GM21723 (cell line): ENCODE data around the gene DENND2C.

Source experiments
- ATAC-seq: cut with Tn5 transposase; IDR thresholded peaks from one replicate; pipeline ENCODE4 v1.9.1; 2021; ENCODE audit warnings: mild to moderate bottlenecking, moderate library complexity; ENCODE audit not compliant: unreplicated experiment

The DENND2C gene

GRCh38 chr1:114669562-114670082 is at the start of gene DENND2C:
Gene DENND2C (minus strand): TSS chr1:114670049. CDS start chr1:114625984, 44,065 bp downstream.
- peak; percentile 67 for ATAC-seq

- ATAC-seq: no peak
These were observed 49.6 kb upstream of the DENND2C start for GRCh38 chr1:114719424-114719787.

DNA sequence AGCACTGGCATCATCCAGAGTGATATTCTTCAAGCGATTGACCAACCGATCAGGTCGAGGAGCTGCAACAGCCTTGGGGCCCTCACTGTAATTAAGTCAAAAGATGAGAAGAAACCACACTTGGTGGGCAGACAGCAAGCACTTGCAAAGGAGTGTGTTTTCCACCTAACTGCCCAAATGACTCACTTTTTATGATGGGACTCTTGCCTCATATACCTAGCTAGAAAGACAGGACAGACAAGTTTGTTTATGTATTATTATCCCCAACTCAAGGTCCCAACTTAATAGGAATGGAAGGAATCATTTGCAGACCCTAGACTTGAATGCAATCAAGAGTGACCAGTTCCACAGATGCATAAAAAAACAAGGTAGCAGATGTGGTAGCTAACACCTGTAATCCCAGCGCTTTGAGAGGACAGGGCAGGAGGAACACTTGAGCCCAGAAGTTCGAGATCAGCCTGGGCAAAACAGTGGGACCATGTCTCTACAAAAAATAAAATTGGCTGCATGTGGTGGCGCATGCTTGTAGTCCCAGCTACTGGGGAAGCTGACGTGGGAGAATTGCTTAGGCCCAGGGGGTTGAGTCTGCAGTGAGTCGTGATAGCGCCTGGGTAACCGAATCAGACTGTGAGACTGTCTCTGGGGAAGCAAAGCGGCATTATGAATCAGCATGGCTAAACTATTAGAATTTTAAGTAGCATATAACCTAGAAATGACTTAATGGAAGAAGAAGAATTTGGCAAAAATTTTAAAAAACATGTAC is 49.0 kb upstream of the DENND2C start:
- ATAC-seq: no peak

GRCh38 chr1:114716304-114717170 is 46.7 kb upstream of the DENND2C start, which contains the start of gene NRAS:
Gene NRAS (minus strand): TSS chr1:114716771. CDS start chr1:114716160, 611 bp downstream.
- ATAC-seq: peak; percentile 94

DNA sequence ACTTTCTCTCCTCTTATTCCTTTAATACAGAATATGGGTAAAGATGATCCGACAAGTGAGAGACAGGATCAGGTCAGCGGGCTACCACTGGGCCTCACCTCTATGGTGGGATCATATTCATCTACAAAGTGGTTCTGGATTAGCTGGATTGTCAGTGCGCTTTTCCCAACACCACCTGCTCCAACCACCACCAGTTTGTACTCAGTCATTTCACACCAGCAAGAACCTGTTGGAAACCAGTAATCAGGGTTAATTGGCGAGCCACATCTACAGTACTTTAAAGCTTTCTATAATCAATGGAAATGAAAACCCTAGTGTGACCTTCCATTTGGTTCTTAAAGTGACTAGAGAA is 46.1 kb upstream of the DENND2C start:
- no peak for ATAC-seq

- ATAC-seq: no peak
These were observed 43.1 kb upstream of the DENND2C start for GRCh38 chr1:114712977-114713376.

GRCh38 chr1:114710360-114710759 is 40.5 kb upstream of the DENND2C start:
- no peak for ATAC-seq

DNA sequence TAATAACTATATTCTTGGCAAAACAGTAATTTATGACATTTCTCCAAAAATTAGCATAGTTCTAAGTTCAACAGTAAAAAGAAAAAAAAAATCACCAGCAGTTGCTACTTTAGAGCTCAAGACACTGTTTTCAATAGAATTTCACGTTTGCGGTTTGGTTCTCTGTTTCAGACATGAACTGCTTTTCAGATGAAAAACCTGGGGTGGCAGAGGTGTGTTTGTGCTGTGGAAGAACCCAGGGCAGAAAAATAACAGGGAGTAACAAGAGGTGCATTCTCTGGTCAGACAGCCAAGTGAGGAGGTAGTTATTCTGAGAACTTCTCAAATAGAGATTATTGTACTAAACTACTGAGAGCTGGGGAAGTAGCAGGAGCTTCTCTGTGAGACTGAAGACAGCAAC is 37.8 kb upstream of the DENND2C start:
- no peak for ATAC-seq

DNA sequence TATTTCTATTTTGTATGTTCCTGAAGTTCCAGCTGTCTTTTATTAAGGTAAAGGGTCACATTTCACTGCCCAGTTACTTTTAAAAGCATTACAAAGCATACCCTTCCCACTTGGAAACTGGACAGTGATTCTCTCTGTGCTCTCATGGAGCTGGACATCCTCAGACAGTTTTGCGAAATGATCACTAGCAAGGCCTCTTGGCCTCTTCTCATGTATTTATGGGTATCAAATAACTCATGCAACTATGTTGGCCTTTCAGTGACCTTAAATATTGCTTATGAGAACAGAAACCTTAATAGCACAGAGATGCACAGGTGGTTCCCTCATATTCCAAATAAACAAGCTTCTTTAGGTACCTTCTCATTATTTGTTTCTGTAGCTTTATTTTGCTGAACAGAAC is 33.4 kb upstream of the DENND2C start:
- ATAC-seq: peak; percentile 67

DNA sequence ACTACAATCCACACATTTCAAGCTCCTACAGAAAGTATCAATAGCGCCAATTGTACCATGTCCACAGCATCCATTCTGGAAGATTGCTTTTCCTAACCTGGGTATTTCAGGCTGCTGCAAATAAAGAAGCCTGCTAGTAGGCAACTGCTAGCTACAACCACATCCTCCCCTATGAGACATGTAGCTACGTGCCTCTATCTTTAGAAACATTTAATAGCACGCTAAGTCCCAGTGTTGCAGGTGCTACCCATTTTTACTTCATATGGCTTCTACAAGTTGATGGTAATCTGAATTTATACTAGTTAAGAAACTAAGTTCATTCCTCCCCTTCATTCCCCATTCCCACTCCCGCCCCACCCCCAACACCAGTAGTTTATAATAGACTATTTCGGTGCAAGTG is 32.9 kb upstream of the DENND2C start:
- ATAC-seq: peak; percentile 55

DNA sequence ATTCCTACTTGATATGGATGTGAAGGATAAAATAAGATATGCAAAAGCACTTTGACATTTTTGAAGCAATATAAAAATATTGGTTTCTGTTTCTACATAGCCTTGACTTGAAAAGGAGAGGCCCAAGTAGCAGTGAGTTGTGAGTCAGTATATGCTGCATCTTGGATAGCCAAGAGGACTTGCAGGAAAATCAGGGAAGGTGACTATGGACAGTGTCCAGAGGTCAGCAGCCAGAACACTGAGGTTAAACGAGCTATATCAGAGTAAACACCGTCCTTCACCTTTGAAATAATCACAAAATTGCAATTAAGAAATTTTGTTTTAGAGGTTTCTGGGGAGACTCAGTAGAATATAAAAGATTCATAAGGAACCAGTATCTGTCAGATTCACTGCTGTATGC is 32.1 kb upstream of the DENND2C start:
- ATAC-seq: no peak

- ATAC-seq: no peak
These were observed 30.3 kb upstream of the DENND2C start for GRCh38 chr1:114700036-114700600.

GRCh38 chr1:114696810-114697209 is 27.0 kb upstream of the DENND2C start:
- no peak for ATAC-seq

- ATAC-seq: no peak
These were observed 25.7 kb upstream of the DENND2C start, which contains the start of gene AMPD1 for GRCh38 chr1:114695430-114696058. Gene AMPD1 (minus strand): TSS chr1:114695546. CDS start chr1:114695471, 75 bp downstream.

DNA sequence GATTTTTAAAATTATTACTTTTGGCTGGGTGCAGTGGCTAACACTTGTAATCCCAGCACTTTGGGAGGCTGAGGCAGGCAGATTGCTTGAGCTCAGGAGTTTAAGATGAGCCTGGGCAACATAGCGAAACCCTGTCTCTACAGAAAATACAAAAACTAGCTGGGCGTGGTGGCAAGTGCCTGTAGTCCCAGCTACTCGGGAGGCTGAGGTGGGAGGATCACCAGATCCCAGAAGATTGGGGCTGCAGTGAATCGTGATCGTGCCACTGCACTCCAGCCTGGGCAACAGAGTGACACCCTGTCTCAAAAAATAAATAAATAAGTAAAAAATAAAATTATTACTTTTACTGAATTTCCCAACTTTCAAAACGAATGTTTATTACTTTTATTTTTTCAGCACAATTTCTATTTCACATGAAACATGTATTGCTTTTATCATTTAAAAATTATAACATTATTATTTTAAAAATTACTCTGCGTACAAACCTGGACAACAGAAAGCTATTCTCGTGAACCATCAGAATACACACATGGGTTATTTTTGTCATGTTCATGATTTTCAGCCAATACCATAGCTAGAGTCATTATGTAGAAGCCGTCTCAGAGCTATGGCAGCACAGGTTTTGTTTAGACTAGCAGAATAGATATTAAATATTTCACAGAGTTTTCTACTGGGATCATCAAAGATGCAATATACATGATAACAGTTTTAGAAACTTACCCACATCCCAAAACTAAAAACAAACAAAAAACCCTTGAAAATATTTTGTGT is 24.9 kb upstream of the DENND2C start:
- ATAC-seq: no peak

- no peak for ATAC-seq
These were observed 23.1 kb upstream of the DENND2C start for GRCh38 chr1:114692947-114693346.

- ATAC-seq: no peak
These were observed 21.2 kb upstream of the DENND2C start for GRCh38 chr1:114691061-114691460.

DNA sequence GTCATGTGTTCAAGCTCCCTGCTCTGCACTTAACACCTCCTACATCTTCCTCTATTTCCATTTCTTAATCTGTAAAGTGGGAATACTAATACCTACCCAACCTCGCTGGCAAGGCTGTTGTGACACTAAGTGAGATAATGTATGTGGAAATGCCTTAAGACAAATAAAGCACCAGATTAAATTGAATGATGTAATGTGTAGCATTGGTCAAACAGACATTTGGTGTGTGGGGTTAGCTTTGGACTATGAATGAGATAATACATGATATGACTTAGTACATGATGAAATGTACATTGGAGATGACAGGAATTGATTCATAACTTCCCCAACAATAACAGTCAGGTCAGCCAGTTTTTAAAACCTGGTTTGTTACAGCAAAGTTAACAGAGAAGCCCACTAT is 20.3 kb upstream of the DENND2C start:
- ATAC-seq: no peak

DNA sequence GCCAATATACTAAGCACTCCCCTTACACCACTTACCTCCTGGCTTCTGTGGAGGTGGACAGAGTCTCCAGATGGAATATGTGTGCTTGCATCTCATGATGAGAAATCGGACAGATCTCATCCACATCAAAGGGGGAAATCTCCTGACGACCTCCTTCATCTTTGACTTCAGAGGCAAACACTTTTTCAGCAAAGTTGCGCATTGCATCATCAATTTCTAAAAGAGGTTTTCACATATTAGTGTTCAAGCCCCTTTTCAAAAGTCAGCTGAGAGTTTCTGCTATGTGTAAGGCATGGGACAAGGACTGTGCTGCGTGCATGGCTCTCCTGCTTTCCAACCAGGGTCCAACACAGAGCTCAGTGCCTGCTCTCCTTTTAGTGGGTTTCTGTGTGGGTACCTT is 18.7 kb upstream of the DENND2C start:
- ATAC-seq: no peak

GRCh38 chr1:114685851-114686250 is 16.0 kb upstream of the DENND2C start:
- no peak for ATAC-seq
